ENCODE results near the gene ACOT9. TPM values are rescaled to one million over a fixed set of nuclear protein-coding genes. Genes with fewer than 3 reads are reported as not detected.
A peak's percentile ranks its signal among the peaks of the same experiment; 100 is the strongest.

Gene ACOT9
- total RNA-seq, 1 experiment from 2014 or later: 44.5 TPM

DNA sequence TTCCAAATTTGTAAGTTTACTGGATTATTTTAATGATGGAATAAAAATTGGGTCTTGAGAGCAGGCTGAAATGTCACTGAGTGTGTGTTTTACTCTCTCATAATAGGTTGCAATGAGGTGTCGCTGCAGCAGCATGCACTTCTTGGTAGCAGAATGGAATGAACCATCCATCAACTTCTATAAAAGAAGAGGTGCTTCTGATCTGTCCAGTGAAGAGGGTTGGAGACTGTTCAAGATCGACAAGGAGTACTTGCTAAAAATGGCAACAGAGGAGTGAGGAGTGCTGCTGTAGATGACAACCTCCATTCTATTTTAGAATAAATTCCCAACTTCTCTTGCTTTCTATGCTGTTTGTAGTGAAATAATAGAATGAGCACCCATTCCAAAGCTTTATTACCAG is 42.5 kb upstream of the ACOT9 start:
- in situ Hi-C loops (cut with HindIII; ENCODE audit: low pct_unique_long_range_greater_than_20kb, low sequenced_read_pairs) (no loop called here), intact Hi-C loops (cut with micrococcal nuclease; ENCODE audit: unreplicated experiment) (loop anchor here (2.0 kb wide), 1 partner anchor 115 kb away; no protein-coding TSS in a partner anchor)
- H3K27me3 ChIP-seq (ENCODE audit: control insufficient read depth, insufficient read depth, low read length): no peaks in the 10 kb centered on the region
- ChIA-PET POLR2A (no interaction called here), CTCF (no interaction called here)
- TF ChIP-seq POLR2AphosphoS5 (IDR thresholded peaks at IDR 0.05; ENCODE audit: low read depth, low read length): no peak
- no peak for TF ChIP-seq TCF7L2 (IDR thresholded peaks at IDR 0.05; ENCODE audit: low read depth, low read length)
- TF ChIP-seq, protein P1, sequence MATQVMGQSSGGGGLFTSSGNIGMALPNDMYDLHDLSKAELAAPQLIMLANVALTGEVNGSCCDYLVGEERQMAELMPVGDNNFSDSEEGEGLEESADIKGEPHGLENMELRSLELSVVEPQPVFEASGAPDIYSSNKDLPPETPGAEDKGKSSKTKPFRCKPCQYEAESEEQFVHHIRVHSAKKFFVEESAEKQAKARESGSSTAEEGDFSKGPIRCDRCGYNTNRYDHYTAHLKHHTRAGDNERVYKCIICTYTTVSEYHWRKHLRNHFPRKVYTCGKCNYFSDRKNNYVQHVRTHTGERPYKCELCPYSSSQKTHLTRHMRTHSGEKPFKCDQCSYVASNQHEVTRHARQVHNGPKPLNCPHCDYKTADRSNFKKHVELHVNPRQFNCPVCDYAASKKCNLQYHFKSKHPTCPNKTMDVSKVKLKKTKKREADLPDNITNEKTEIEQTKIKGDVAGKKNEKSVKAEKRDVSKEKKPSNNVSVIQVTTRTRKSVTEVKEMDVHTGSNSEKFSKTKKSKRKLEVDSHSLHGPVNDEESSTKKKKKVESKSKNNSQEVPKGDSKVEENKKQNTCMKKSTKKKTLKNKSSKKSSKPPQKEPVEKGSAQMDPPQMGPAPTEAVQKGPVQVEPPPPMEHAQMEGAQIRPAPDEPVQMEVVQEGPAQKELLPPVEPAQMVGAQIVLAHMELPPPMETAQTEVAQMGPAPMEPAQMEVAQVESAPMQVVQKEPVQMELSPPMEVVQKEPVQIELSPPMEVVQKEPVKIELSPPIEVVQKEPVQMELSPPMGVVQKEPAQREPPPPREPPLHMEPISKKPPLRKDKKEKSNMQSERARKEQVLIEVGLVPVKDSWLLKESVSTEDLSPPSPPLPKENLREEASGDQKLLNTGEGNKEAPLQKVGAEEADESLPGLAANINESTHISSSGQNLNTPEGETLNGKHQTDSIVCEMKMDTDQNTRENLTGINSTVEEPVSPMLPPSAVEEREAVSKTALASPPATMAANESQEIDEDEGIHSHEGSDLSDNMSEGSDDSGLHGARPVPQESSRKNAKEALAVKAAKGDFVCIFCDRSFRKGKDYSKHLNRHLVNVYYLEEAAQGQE (IDR thresholded peaks at IDR 0.05; ENCODE audit: insufficient read depth in 1 of 2, low read depth in 2 of 2, low read length in 1 of 2): no peak
- TF ChIP-seq SIN3A (IDR thresholded peaks at IDR 0.05; ENCODE audit: borderline replicate concordance, insufficient read depth, low read depth, low read length): no peak
- TF ChIP-seq CTCF (IDR thresholded peaks at IDR 0.05): no peak
- H3K4me3 ChIP-seq (ENCODE audit: low read depth in 2 of 2, low read length in 2 of 2): peak overlapping the region; percentile 62 to 79
- BruUV-seq (replicated peaks): no TSS peak
- H3K36me3 ChIP-seq (ENCODE audit: control insufficient read depth, insufficient read depth, low read length): peaks cover 3% of the 10 kb centered on the region; the same call in 1 of the 2 replicates
- ATAC-seq (no peak), DNase-seq (ENCODE audit: low read depth, low spot score) (no peak)
- no peaks in the 10 kb centered on the region for H3K9me3 ChIP-seq (ENCODE audit: control insufficient read depth, insufficient read depth, low read depth, low read length)
- H3K4me1 ChIP-seq (ENCODE audit: control insufficient read depth, insufficient read depth, low read length): no peaks in the 10 kb centered on the region
- H3K27ac ChIP-seq (ENCODE audit: low read length): peak overlapping the region; percentile 81

- Histone ChIP-seq H3K36me3 (ENCODE audit: control insufficient read depth, insufficient read depth, low read length) (peaks cover 3% of the 10 kb centered on the region; the same call in 1 of the 2 replicates), H3K4me3 (ENCODE audit: low read depth in 2 of 2, low read length in 2 of 2) (peak overlapping the region; percentile 62 to 79), H3K4me1 (ENCODE audit: control insufficient read depth, insufficient read depth, low read length) (no peaks in the 10 kb centered on the region), H3K27ac (ENCODE audit: low read length) (peak overlapping the region; percentile 81), H3K27me3 (ENCODE audit: control insufficient read depth, insufficient read depth, low read length) (no peaks in the 10 kb centered on the region), H3K9me3 (ENCODE audit: control insufficient read depth, insufficient read depth, low read depth, low read length) (no peaks in the 10 kb centered on the region)
- ATAC-seq: no peak
- BruUV-seq (replicated peaks): TSS peak; percentile 90
- CTCF ChIA-PET: no interaction called here
- POLR2A ChIA-PET: interaction anchor here (0.6 to 0.7 kb wide), 3 partner anchors 15 to 402 kb away, joined by 3 to 7 read pairs (median 4); no protein-coding TSS in a partner anchor
- no peak for DNase-seq (ENCODE audit: low read depth, low spot score)
- in situ Hi-C loops (cut with HindIII; ENCODE audit: low pct_unique_long_range_greater_than_20kb, low sequenced_read_pairs): no loop called here
- TF ChIP-seq CTCF (IDR thresholded peaks at IDR 0.05) (no peak), TCF7L2 (IDR thresholded peaks at IDR 0.05; ENCODE audit: low read depth, low read length) (no peak), SIN3A (IDR thresholded peaks at IDR 0.05; ENCODE audit: borderline replicate concordance, insufficient read depth, low read depth, low read length) (no peak), POLR2AphosphoS5 (IDR thresholded peaks at IDR 0.05; ENCODE audit: low read depth, low read length) (no peak)
- TF ChIP-seq, protein P1 (IDR thresholded peaks at IDR 0.05; ENCODE audit: insufficient read depth in 1 of 2, low read depth in 2 of 2, low read length in 1 of 2): no peak
- intact Hi-C loops (cut with micrococcal nuclease; ENCODE audit: unreplicated experiment): loop anchor here (2.0 kb wide), 1 partner anchor 116 kb away; no protein-coding TSS in a partner anchor
These were observed 41.6 kb upstream of the ACOT9 start for GRCh38 chrX:23784470-23785331.
